Measurements from ENCODE around the gene OR11H6.
"Not testable (repeated sequence)": the region's sequence is repeated elsewhere in the genome, so short reads cannot be mapped to it uniquely, and the experiment has no call there.

OR11H6 gene

DNA sequence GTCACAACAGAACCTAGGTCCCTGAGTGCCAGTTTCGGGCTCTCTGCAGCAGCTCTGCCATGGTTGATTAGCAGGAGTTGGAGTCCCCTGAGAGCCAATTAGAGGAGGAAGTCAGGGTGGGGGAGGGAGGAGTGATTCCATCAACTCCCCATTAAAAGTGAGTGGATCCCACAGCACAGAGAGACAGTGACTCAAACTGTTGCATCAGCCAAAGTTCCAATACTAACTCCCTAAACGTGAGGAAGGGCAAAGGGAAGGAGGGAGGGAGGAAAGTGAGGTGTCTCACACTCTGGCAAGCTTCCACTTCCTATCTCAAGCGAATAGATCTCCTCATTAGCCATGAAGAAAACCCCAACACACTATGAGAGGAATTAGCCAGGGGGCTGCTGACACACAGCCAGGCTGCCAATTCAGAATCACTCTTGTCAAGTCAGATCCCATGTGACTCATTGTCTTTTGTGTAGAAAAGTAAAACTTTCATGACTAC is 39.2 kb downstream of the OR11H6 start:
- no peak overlapping the region for H3K4me3 ChIP-seq (ENCODE audit: low read depth, low read length)
- TF ChIP-seq, protein P1, sequence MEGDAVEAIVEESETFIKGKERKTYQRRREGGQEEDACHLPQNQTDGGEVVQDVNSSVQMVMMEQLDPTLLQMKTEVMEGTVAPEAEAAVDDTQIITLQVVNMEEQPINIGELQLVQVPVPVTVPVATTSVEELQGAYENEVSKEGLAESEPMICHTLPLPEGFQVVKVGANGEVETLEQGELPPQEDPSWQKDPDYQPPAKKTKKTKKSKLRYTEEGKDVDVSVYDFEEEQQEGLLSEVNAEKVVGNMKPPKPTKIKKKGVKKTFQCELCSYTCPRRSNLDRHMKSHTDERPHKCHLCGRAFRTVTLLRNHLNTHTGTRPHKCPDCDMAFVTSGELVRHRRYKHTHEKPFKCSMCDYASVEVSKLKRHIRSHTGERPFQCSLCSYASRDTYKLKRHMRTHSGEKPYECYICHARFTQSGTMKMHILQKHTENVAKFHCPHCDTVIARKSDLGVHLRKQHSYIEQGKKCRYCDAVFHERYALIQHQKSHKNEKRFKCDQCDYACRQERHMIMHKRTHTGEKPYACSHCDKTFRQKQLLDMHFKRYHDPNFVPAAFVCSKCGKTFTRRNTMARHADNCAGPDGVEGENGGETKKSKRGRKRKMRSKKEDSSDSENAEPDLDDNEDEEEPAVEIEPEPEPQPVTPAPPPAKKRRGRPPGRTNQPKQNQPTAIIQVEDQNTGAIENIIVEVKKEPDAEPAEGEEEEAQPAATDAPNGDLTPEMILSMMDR (conservative IDR thresholded peaks at IDR 0.05; ENCODE audit: low read depth, low read length): no peak
- peak; percentile 18 for DNase-seq (ENCODE audit: low read depth)

DNA sequence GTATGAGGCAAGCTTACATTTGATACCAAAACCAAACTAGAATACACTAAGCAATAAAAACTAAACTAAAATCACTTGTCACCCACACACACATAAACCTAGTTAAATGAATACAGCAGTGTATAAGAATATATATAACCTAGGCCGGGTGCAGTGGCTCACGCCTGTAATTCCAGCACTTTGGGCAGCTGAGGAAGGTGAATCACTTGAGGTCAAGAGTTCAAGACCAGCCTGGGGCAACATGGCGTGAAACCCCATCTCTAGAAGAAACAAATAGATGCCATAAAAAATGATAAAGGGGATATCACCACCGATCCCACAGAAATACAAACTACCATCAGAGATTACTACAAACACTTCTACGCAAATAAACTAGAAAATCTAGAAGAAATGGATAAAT is 40.9 kb downstream of the OR11H6 start:
- DNase-seq (ENCODE audit: low read depth); H3K4me3 ChIP-seq (ENCODE audit: low read depth, low read length): not testable (repeated sequence)

GRCh38 chr14:20274062-20274461 is 50.6 kb downstream of the OR11H6 start:
- H3K4me3 ChIP-seq (ENCODE audit: low read depth, low read length): no peak overlapping the region
- no peak for DNase-seq (ENCODE audit: low read depth)
- TF ChIP-seq, protein P1 (conservative IDR thresholded peaks at IDR 0.05; ENCODE audit: low read depth, low read length): no peak
